Activated B cell treated with CpG ODN at 0.5 μM for 24 hours (primary cell): Measurements from ENCODE around the gene B4GALT4. TPM values are rescaled to one million over a fixed set of nuclear protein-coding genes. Genes with fewer than 3 reads are reported as not detected.

Experiments used
- ATAC-seq: fragments of 200-7000 bp; cut with Tn5 transposase; one replicate; pipeline ENCODE4 v1.10.0; 2021; ENCODE audit warnings: low read depth, mild to moderate bottlenecking, moderate library complexity
- CTCF ChIA-PET: fragments of 350-600 bp; sonication (Branson Sonifier 250); formaldehyde crosslinking; loops from one replicate; lab custom pipeline; 2021; ENCODE audit warnings: antibody characterized with exemption; lab: Charles Lee
- POLR2A ChIA-PET: fragments of 350-600 bp; sonication (Branson Sonifier 250); formaldehyde crosslinking; loops from one replicate; lab custom pipeline; 2021; ENCODE audit warnings: antibody characterized with exemption; lab: Charles Lee
- DNase-seq: peaks from one replicate; pipeline ENCODE4 v3.0.0; 2022
- H3K27ac Mint-ChIP-seq: one replicate; pipeline ENCODE4 v1.8.0; 2020; ENCODE audit warnings: mixed read lengths
- H3K27me3 Mint-ChIP-seq: one replicate; pipeline ENCODE4 v1.8.0; 2021; ENCODE audit warnings: mixed read lengths
- H3K36me3 Mint-ChIP-seq: one replicate; pipeline ENCODE4 v1.8.0; 2021; ENCODE audit warnings: low read depth, mixed read lengths
- H3K4me1 Mint-ChIP-seq: one replicate; pipeline ENCODE4 v1.8.0; 2021; ENCODE audit warnings: mixed read lengths
- H3K4me3 Mint-ChIP-seq: one replicate; pipeline ENCODE4 v1.8.0; 2020; ENCODE audit warnings: mild to moderate bottlenecking, mixed read lengths
- H3K9me3 Mint-ChIP-seq: one replicate; pipeline ENCODE4 v1.8.0; 2020; ENCODE audit warnings: mixed read lengths
- CTCF ChIP-seq: fragments of 200-600 bp; IDR thresholded peaks from one replicate; pipeline ENCODE4 v1.8.0; 2022; ENCODE audit warnings: antibody characterized with exemption, mild to moderate bottlenecking
- intact Hi-C: fragments of 100-400 bp; cut with micrococcal nuclease; formaldehyde crosslinking; loops from one replicate; pipeline ENCODE4 v1.15.1; 2024
- total RNA-seq: library from RNA; stranded (reverse); gene quantifications from 2 replicates; pipeline ENCODE4 v1.2.3, GENCODE V29; 2022

The B4GALT4 gene
- total RNA-seq, 1 donor from 2014 or later, result 18.0 TPM

DNA sequence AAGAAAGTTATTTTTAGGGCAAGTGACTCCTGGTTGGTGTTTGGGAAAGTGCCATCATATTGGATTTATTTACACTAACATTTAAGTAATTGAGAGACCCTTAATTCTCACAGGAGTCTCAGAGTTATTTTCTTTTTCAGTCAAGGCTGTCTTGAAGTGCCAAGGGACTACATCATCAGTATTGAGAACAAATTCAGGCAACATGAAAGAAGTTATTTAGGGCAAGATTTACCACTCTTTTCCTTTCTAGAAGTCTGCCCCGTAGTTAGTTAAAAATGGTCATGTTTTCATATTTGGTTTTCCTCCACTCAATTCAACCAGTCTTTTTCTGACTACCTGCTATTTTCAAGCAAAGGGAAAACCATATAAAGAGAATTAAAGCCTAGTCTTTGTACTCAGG is 6.1 kb downstream of the B4GALT4 start:
- H3K9me3 Mint-ChIP-seq, result no peaks in the 10 kb centered on the region
- POLR2A ChIA-PET, result no interaction called here
- H3K27ac Mint-ChIP-seq, result no peak overlapping the region
- no peak for DNase-seq
- H3K27me3 Mint-ChIP-seq, result no peaks in the 10 kb centered on the region
- no peak for ATAC-seq
- intact Hi-C loops, result no loop called here
- peaks cover 23% of the 10 kb centered on the region for H3K4me1 Mint-ChIP-seq
- H3K36me3 Mint-ChIP-seq, result peaks cover 48% of the 10 kb centered on the region
- TF ChIP-seq CTCF, result no peak
- CTCF ChIA-PET, result no interaction called here
- no peak overlapping the region for H3K4me3 Mint-ChIP-seq

GRCh38 chr3:119230745-119231144 is 9.9 kb downstream of the B4GALT4 start:
- no peaks in the 10 kb centered on the region for H3K9me3 Mint-ChIP-seq
- no peaks in the 10 kb centered on the region for H3K27me3 Mint-ChIP-seq
- no peak for ATAC-seq
- ChIA-PET CTCF (no interaction called here), POLR2A (no interaction called here)
- no peaks in the 10 kb centered on the region for H3K4me1 Mint-ChIP-seq
- intact Hi-C loops, result no loop called here
- no peak for DNase-seq
- H3K36me3 Mint-ChIP-seq, result peaks cover 73% of the 10 kb centered on the region
- no peak overlapping the region for H3K27ac Mint-ChIP-seq
- no peak for TF ChIP-seq CTCF
- no peak overlapping the region for H3K4me3 Mint-ChIP-seq

DNA sequence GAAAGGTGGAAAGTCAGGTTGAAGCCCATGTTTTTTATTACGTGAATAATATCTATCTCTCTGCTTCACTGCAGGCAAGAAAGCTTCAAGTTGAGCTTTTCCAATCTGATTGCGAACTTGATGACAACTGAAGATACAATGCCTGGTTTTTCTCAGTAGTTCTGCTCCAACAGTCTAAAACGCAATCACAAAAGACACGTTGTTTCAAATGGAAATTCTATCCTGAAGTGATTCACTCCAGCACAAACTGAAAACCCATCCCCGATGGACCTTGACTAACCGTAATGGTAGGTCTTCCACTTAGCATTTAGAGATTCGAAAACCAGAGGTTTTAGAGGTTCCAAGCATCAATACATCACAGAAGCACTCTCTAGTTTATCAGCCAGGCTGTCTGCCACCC is 10.6 kb downstream of the B4GALT4 start:
- ATAC-seq (no peak), DNase-seq (no peak)
- Mint-ChIP-seq H3K36me3 (peaks cover 68% of the 10 kb centered on the region), H3K4me1 (no peaks in the 10 kb centered on the region), H3K27me3 (no peaks in the 10 kb centered on the region), H3K27ac (no peak overlapping the region), H3K9me3 (no peaks in the 10 kb centered on the region), H3K4me3 (no peak overlapping the region)
- POLR2A ChIA-PET, result no interaction called here
- intact Hi-C loops, result no loop called here
- CTCF ChIA-PET, result no interaction called here
- TF ChIP-seq CTCF, result no peak

- no peaks in the 10 kb centered on the region for H3K27me3 Mint-ChIP-seq
- H3K36me3 Mint-ChIP-seq, result peaks cover 65% of the 10 kb centered on the region
- no peak for TF ChIP-seq CTCF
- ATAC-seq (no peak), DNase-seq (no peak)
- intact Hi-C loops, result no loop called here
- H3K4me3 Mint-ChIP-seq, result no peak overlapping the region
- H3K27ac Mint-ChIP-seq, result no peak overlapping the region
- no peaks in the 10 kb centered on the region for H3K4me1 Mint-ChIP-seq
- ChIA-PET POLR2A (no interaction called here), CTCF (no interaction called here)
- H3K9me3 Mint-ChIP-seq, result no peaks in the 10 kb centered on the region
Observed at GRCh38 chr3:119229190-119229589, 11.5 kb downstream of the B4GALT4 start.

DNA sequence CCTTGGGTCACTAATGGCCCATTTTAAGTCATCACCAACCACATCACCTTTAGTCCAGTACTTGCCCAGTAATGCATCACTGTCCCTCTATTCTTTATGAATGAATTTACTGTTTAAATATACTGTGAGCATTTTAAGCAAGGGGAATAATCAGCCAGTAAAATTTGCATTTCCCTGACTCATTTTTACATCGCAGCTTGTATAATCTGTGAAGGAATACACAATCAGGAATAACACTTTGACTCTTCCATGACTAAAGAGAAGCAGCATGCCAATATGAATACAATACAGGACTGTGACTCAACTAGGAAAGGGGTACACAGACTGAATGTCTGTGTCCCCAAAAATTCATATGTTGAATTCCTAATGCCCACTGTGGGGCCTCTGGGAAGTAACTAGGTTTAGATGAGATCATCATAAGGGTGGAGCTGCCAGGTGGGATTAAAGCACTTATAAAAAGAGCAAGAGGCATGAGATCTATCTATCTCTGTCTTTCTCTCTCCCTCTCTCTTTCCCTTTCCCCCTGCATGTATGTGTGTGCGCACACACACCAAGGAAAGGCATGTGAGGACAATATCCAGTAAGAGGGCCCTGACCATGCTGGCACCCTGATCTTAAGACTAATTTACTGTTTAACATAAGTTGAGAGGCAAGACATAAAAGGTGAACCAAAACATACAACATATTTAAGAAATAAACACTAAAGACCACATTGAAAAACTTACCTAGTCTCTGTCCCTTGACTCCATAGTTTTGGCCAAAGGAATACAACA is 12.1 kb downstream of the B4GALT4 start:
- CTCF ChIA-PET, result no interaction called here
- Mint-ChIP-seq H3K4me3 (no peak overlapping the region), H3K27me3 (no peaks in the 10 kb centered on the region), H3K36me3 (peaks cover 68% of the 10 kb centered on the region), H3K27ac (no peak overlapping the region), H3K9me3 (no peaks in the 10 kb centered on the region), H3K4me1 (no peaks in the 10 kb centered on the region)
- intact Hi-C loops, result no loop called here
- POLR2A ChIA-PET, result no interaction called here
- ATAC-seq (no peak), DNase-seq (no peak)
- no peak for TF ChIP-seq CTCF
